ENCODE measurements around the gene CDKN2C. TPM values are rescaled to one million over a fixed set of nuclear protein-coding genes. Genes with fewer than 3 reads are reported as not detected.

CDKN2C gene
- total and polyA plus RNA-seq, 3 donors from 2014 or later: 7.4 to 9.5 (median 8.8) TPM

GRCh38 chr1:50989694-50990093 is 19.6 kb downstream of the CDKN2C start:
- intact Hi-C loops (cut with DNase I; ENCODE audit: low total_unique reads): no loop called here
- TF ChIP-seq CTCF (IDR thresholded peaks at IDR 0.05): no peak
- no peak for TF ChIP-seq POLR2A (IDR thresholded peaks at IDR 0.05)

DNA sequence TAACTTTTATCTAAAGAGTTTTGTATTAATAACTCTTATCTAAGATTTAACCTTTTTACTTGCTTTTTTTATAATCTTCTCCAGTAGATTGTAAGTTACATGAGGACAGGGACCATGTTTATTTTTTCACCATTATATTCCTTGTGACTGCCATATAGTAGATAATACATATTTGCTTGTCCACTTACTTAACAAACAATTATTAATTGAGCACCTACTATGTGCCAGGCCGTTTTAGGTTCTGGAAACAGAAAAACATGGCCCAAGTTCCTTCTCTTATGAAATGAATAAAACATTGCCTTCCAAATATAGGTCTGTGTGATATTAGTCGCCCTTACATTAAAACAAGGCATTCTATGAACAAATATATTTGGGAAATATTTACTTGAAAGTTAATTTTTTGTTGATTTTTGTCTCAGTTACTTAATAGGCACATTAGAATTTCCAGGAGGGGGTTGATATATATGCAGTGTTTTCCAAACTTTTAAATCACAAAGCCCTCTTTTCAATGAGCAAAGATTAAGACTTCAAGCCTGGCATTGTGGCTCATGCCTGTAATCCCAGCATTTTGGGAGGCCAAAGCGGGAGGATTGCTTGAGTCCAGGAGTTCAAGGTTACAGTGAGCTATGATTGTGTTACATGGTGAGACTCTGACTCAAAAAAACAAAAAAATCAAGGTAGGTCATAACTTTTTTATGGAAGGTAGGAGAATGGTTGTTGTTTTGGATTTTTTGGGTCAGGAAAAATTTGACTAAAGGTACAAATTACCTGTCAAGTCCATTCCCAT is 22.7 kb downstream of the CDKN2C start:
- Histone ChIP-seq H3K27me3 (no peaks in the 10 kb centered on the region), H3K9me3 (no peaks in the 10 kb centered on the region), H3K4me3 (no peak overlapping the region), H3K36me3 (ENCODE audit: low read depth, missing control alignments) (no peaks in the 10 kb centered on the region), H3K27ac (no peak overlapping the region), H3K4me1 (no peaks in the 10 kb centered on the region)
- intact Hi-C loops (cut with DNase I; ENCODE audit: low total_unique reads): no loop called here
- 80 to 84% methylated on average over 3 of the region's 3 CpGs for WGBS, 2 donors
- no peak for TF ChIP-seq POLR2A (IDR thresholded peaks at IDR 0.05)
- TF ChIP-seq CTCF (IDR thresholded peaks at IDR 0.05): no peak
- DNase-seq: no peak

More at GRCh38 chr1:50989694-50990093, 19.6 kb downstream of the CDKN2C start:
- WGBS, 2 donors: 93 to 97% methylated on average over 2 of the region's 2 CpGs
- H3K36me3 ChIP-seq (ENCODE audit: low read depth, missing control alignments): no peaks in the 10 kb centered on the region
- no peaks in the 10 kb centered on the region for H3K9me3 ChIP-seq
- H3K27me3 ChIP-seq: no peaks in the 10 kb centered on the region
- H3K4me1 ChIP-seq: no peaks in the 10 kb centered on the region
- no peak for DNase-seq
- no peak overlapping the region for H3K4me3 ChIP-seq
- H3K27ac ChIP-seq: no peak overlapping the region

GRCh38 chr1:50993645-50994044 is 23.6 kb downstream of the CDKN2C start:
- intact Hi-C loops (cut with DNase I; ENCODE audit: low total_unique reads): no loop called here
- no peaks in the 10 kb centered on the region for H3K9me3 ChIP-seq
- 97% methylated on average over 3 of the region's 3 CpGs for WGBS, 2 donors
- no peaks in the 10 kb centered on the region for H3K36me3 ChIP-seq (ENCODE audit: low read depth, missing control alignments)
- H3K27me3 ChIP-seq: no peaks in the 10 kb centered on the region
- DNase-seq: no peak
- no peaks in the 10 kb centered on the region for H3K4me1 ChIP-seq
- TF ChIP-seq CTCF (IDR thresholded peaks at IDR 0.05): no peak
- TF ChIP-seq POLR2A (IDR thresholded peaks at IDR 0.05): no peak
- no peak overlapping the region for H3K4me3 ChIP-seq
- H3K27ac ChIP-seq: no peak overlapping the region

GRCh38 chr1:50994997-50995396 is 25.0 kb downstream of the CDKN2C start:
- TF ChIP-seq POLR2A (IDR thresholded peaks at IDR 0.05) (no peak), CTCF (IDR thresholded peaks at IDR 0.05) (no peak)
- Histone ChIP-seq H3K27ac (no peak overlapping the region), H3K9me3 (no peaks in the 10 kb centered on the region), H3K4me1 (no peaks in the 10 kb centered on the region), H3K27me3 (no peaks in the 10 kb centered on the region), H3K4me3 (no peak overlapping the region), H3K36me3 (ENCODE audit: low read depth, missing control alignments) (no peaks in the 10 kb centered on the region)
- no peak for DNase-seq
- WGBS, 2 donors: 79 to 87% methylated on average over 4 of the region's 4 CpGs
- intact Hi-C loops (cut with DNase I; ENCODE audit: low total_unique reads): no loop called here

DNA sequence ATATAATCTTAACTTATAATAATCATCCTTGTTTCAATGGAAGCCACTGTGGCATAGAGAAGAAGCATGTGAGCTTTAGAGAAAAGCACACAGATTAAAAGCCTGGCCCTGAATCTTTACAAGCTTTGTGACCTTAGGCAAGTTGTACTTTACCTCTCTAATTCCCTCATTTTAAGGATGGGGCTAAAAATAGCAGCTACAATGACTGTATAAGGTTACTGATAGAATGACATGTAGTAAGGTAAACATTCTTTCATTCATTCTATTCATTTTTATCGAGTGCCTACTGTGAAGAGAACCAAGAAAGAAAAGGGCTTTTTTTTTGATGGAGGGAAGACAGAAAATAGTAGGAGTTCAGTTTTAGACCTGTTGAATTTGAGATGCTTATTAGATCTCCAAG is 25.6 kb downstream of the CDKN2C start:
- Histone ChIP-seq H3K27me3 (no peaks in the 10 kb centered on the region), H3K36me3 (ENCODE audit: low read depth, missing control alignments) (no peaks in the 10 kb centered on the region), H3K27ac (no peak overlapping the region), H3K4me3 (no peak overlapping the region), H3K4me1 (no peaks in the 10 kb centered on the region), H3K9me3 (no peaks in the 10 kb centered on the region)
- DNase-seq: no peak
- no peak for TF ChIP-seq CTCF (IDR thresholded peaks at IDR 0.05)
- no peak for TF ChIP-seq POLR2A (IDR thresholded peaks at IDR 0.05)
- WGBS, 2 donors: 75 to 77% methylated on average over 1 of the region's 1 CpG
- intact Hi-C loops (cut with DNase I; ENCODE audit: low total_unique reads): no loop called here
